HepG2 (cell line): Measurements from ENCODE around the gene DNAJC4. TPM values are rescaled to one million over a fixed set of nuclear protein-coding genes. Genes with fewer than 3 reads are reported as not detected.

ENCODE experiments used
- ARHGAP35 ChIP-seq: sonication (generic); formaldehyde crosslinking; IDR thresholded peaks from 2 replicates; pipeline ENCODE4 v1.9.0; 2022; ENCODE audit warnings: mild to moderate bottlenecking, inconsistent platforms, moderate library complexity, missing genetic modification reagents, borderline replicate concordance
- ESRRA ChIP-seq: sonication (generic); formaldehyde crosslinking; IDR thresholded peaks from 2 replicates; pipeline ENCODE4 v1.5.1; 2020; ENCODE audit warnings: mild to moderate bottlenecking, low read depth, missing genetic modification reagents
- GABPB1 ChIP-seq: IDR thresholded peaks from 2 replicates; pipeline ENCODE4 v1.6.1; 2016; ENCODE audit warnings: mild to moderate bottlenecking, missing genetic modification reagents, moderate library complexity, missing compliant biosample characterization
- MYC ChIP-seq: sonication (generic); formaldehyde crosslinking; IDR thresholded peaks from 2 replicates; pipeline ENCODE4 v1.9.0; 2021; ENCODE audit warnings: missing genetic modification reagents, borderline replicate concordance
- NR2F1 ChIP-seq, 2 experiments: fragments of 450-650 bp in 1 of 2; formaldehyde crosslinking in 1 of 2; IDR thresholded peaks; 2 replicates each; pipeline versions ENCODE4 v1.5.0 to v1.6.1; 2016 to 2020; ENCODE audit warnings: mild to moderate bottlenecking in 1 of 2, missing compliant biosample characterization in 1 of 2, missing genetic modification reagents in 1 of 2, moderate library complexity in 1 of 2
- ONECUT2 ChIP-seq: sonication (generic); formaldehyde crosslinking; IDR thresholded peaks from 2 replicates; pipeline ENCODE4 v1.4.0; 2020; ENCODE audit warnings: missing genetic modification reagents
- PRPF4 ChIP-seq: fragments of 200-400 bp; formaldehyde crosslinking; IDR thresholded peaks from 2 replicates; pipeline ENCODE4 v1.6.1; 2016; ENCODE audit warnings: low read length, low read depth; ENCODE audit not compliant: poor library complexity, severe bottlenecking
- RORA ChIP-seq: sonication (generic); formaldehyde crosslinking; IDR thresholded peaks from 2 replicates; pipeline ENCODE4 v1.5.0; 2020; ENCODE audit warnings: mild to moderate bottlenecking, missing genetic modification reagents, moderate library complexity
- SP140L ChIP-seq: sonication (generic); formaldehyde crosslinking; IDR thresholded peaks from 2 replicates; pipeline ENCODE4 v1.4.0; 2020; ENCODE audit warnings: missing genetic modification reagents, borderline replicate concordance
- ZFP82 ChIP-seq: sonication (generic); formaldehyde crosslinking; IDR thresholded peaks from 2 replicates; pipeline ENCODE4 v1.5.1; 2020; ENCODE audit warnings: mild to moderate bottlenecking, missing genetic modification reagents, borderline replicate concordance
- ZNF337 ChIP-seq: sonication (generic); formaldehyde crosslinking; IDR thresholded peaks from 2 replicates; pipeline ENCODE4 v1.5.1; 2020; ENCODE audit warnings: missing genetic modification reagents, low read depth, mild to moderate bottlenecking, borderline replicate concordance
- ZNF484 ChIP-seq: sonication (generic); formaldehyde crosslinking; IDR thresholded peaks from 2 replicates; pipeline ENCODE4 v1.5.1; 2020; ENCODE audit warnings: mild to moderate bottlenecking, low read depth, missing genetic modification reagents, borderline replicate concordance
- ZNF562 ChIP-seq: sonication (generic); formaldehyde crosslinking; IDR thresholded peaks from 2 replicates; pipeline ENCODE4 v1.8.0; 2022; ENCODE audit warnings: missing genetic modification reagents, borderline replicate concordance
- polyA plus RNA-seq, 8 experiments: library from polyadenylated mRNA; depleted of rRNA in 3 of 8; stranded (reverse) in 7 of 8; unstranded in 1 of 8; fragments of >200 nt; fragmentation: Illumina TruSeq in 4 of 8; extraction: Trizol in 4 of 8; gene quantifications; 2 replicates each; pipeline versions ENCODE4 v1.2.1 to v1.2.3, GENCODE V29; 2011 to 2016; ENCODE audit warnings: low read depth in 4 of 8, missing spikeins in 1 of 8, mixed read lengths in 1 of 8; ENCODE audit not compliant: insufficient read depth in 1 of 8
- total RNA-seq, 5 experiments: library from RNA; depleted of rRNA; stranded (reverse); fragments of >200 nt; fragmentation: Illumina TruSeq; extraction: Trizol; gene quantifications; 2 replicates each; pipeline ENCODE4 v1.2.3, GENCODE V29; 2016; ENCODE audit warnings: low read depth in 1 of 5
- TF ChIP-seq, protein P1 (sequence below): sonication (generic); formaldehyde crosslinking; IDR thresholded peaks from 2 replicates; pipeline ENCODE4 v1.8.0; 2022; ENCODE audit warnings: mild to moderate bottlenecking, missing genetic modification reagents; ENCODE audit not compliant: insufficient replicate concordance
- TF ChIP-seq, protein P2 (sequence below): sonication (generic); formaldehyde crosslinking; IDR thresholded peaks from 2 replicates; pipeline ENCODE4 v1.4.0; 2020; ENCODE audit warnings: missing genetic modification reagents
- TF ChIP-seq, protein P3 (sequence below), 2 experiments: sonication (generic) in 1 of 2; formaldehyde crosslinking in 1 of 2; IDR thresholded peaks; 2 replicates each; pipeline versions ENCODE4 v1.5.1 to v1.6.1; 2011 to 2020; ENCODE audit warnings: borderline replicate concordance in 1 of 2, low read depth in 1 of 2, low read length in 1 of 2, mild to moderate bottlenecking in 1 of 2, missing genetic modification reagents in 1 of 2, moderate library complexity in 1 of 2
- TF ChIP-seq, protein P4 (sequence below): sonication (generic); formaldehyde crosslinking; IDR thresholded peaks from 2 replicates; pipeline ENCODE4 v1.4.0; 2020; ENCODE audit warnings: missing genetic modification reagents, low read depth, mild to moderate bottlenecking, borderline replicate concordance
- TF ChIP-seq, protein P5 (sequence below): sonication (generic); formaldehyde crosslinking; conservative IDR thresholded peaks from 2 replicates; pipeline ENCODE4 v1.4.0; 2020; ENCODE audit warnings: missing genetic modification reagents
- TF ChIP-seq, protein P6 (sequence below): sonication (generic); formaldehyde crosslinking; IDR thresholded peaks from 2 replicates; pipeline ENCODE4 v1.4.0; 2020; ENCODE audit warnings: missing genetic modification reagents

Gene DNAJC4
- total and polyA plus RNA-seq, 2 of the 13 experiments (the other 11 are each of a cell fraction or from before 2014, with no cell fraction given): 10.3 to 60.8 TPM

DNA sequence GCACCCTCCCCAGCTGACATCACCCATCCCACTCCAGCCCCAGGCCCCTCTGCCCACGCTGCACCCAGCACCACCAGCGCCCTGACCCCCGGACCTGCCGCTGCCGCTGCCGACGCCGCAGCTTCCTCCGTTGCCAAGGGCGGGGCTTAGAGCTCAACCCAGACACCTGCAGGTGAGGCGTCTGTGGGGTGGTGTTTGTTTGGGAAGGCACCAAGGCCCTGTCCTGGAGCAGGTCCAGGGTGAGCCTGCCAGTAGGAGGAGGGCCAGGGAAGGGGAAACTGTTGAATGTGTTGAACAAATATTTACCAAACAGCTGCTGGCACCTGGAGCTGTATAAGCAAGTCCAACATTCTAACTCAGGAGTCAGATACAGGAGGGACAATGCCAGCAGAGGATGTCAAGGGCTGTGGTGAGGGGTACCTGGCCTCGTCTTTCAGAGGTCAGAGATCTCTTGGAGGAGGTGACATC is 7.2 kb downstream of the DNAJC4 start (continued):
- TF ChIP-seq, protein P1, sequence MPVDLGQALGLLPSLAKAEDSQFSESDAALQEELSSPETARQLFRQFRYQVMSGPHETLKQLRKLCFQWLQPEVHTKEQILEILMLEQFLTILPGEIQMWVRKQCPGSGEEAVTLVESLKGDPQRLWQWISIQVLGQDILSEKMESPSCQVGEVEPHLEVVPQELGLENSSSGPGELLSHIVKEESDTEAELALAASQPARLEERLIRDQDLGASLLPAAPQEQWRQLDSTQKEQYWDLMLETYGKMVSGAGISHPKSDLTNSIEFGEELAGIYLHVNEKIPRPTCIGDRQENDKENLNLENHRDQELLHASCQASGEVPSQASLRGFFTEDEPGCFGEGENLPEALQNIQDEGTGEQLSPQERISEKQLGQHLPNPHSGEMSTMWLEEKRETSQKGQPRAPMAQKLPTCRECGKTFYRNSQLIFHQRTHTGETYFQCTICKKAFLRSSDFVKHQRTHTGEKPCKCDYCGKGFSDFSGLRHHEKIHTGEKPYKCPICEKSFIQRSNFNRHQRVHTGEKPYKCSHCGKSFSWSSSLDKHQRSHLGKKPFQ (CRISPR knock-in tag): no peak
- TF ChIP-seq, protein P2, sequence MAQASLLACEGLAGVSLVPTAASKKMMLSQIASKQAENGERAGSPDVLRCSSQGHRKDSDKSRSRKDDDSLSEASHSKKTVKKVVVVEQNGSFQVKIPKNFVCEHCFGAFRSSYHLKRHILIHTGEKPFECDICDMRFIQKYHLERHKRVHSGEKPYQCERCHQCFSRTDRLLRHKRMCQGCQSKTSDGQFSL (CRISPR knock-in tag): no peak
- TF ChIP-seq ESRRA (CRISPR knock-in tag) (peak; percentile 66; the same call in 1 of the 2 replicates), RORA (CRISPR knock-in tag) (no peak), ZNF337 (no peak), ZNF484 (CRISPR knock-in tag) (no peak), MYC (CRISPR knock-in tag) (peak; percentile 37; the same call in 1 of the 2 replicates), SP140L (no peak), ZNF562 (no peak), PRPF4 (no peak), ARHGAP35 (CRISPR knock-in tag) (no peak; the same call in 1 of the 2 replicates), GABPB1 (CRISPR knock-in tag) (peak; percentile 61), NR2F1 (CRISPR knock-in tag; IDR thresholded peaks at IDR 0.05) (no peak), ZFP82 (CRISPR knock-in tag) (no peak), ONECUT2 (CRISPR knock-in tag) (no peak)
- TF ChIP-seq, protein P3, sequence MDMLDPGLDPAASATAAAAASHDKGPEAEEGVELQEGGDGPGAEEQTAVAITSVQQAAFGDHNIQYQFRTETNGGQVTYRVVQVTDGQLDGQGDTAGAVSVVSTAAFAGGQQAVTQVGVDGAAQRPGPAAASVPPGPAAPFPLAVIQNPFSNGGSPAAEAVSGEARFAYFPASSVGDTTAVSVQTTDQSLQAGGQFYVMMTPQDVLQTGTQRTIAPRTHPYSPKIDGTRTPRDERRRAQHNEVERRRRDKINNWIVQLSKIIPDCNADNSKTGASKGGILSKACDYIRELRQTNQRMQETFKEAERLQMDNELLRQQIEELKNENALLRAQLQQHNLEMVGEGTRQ (IDR thresholded peaks at IDR 0.05; ENCODE audit: low read depth, low read length): no peak
- TF ChIP-seq, protein P3 (CRISPR knock-in tag; IDR thresholded peaks at IDR 0.05; ENCODE audit: borderline replicate concordance): no peak
- TF ChIP-seq, protein P4, sequence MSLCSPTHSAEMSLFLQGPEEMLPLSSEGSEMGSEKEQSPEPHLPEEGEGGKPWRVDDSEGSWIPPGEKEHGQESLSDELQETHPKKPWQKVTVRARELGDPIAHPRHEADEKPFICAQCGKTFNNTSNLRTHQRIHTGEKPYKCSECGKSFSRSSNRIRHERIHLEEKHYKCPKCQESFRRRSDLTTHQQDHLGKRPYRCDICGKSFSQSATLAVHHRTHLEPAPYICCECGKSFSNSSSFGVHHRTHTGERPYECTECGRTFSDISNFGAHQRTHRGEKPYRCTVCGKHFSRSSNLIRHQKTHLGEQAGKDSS (CRISPR knock-in tag): no peak
- TF ChIP-seq, protein P5, sequence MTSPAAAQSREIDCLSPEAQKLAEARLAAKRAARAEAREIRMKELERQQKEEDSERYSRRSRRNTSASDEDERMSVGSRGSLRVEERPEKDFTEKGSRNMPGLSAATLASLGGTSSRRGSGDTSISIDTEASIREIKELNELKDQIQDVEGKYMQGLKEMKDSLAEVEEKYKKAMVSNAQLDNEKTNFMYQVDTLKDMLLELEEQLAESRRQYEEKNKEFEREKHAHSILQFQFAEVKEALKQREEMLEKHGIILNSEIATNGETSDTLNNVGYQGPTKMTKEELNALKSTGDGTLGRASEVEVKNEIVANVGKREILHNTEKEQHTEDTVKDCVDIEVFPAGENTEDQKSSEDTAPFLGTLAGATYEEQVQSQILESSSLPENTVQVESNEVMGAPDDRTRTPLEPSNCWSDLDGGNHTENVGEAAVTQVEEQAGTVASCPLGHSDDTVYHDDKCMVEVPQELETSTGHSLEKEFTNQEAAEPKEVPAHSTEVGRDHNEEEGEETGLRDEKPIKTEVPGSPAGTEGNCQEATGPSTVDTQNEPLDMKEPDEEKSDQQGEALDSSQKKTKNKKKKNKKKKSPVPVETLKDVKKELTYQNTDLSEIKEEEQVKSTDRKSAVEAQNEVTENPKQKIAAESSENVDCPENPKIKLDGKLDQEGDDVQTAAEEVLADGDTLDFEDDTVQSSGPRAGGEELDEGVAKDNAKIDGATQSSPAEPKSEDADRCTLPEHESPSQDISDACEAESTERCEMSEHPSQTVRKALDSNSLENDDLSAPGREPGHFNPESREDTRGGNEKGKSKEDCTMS (CRISPR knock-in tag): no peak
- TF ChIP-seq, protein P6, sequence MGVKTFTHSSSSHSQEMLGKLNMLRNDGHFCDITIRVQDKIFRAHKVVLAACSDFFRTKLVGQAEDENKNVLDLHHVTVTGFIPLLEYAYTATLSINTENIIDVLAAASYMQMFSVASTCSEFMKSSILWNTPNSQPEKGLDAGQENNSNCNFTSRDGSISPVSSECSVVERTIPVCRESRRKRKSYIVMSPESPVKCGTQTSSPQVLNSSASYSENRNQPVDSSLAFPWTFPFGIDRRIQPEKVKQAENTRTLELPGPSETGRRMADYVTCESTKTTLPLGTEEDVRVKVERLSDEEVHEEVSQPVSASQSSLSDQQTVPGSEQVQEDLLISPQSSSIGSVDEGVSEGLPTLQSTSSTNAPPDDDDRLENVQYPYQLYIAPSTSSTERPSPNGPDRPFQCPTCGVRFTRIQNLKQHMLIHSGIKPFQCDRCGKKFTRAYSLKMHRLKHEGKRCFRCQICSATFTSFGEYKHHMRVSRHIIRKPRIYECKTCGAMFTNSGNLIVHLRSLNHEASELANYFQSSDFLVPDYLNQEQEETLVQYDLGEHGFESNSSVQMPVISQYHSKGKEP: no peak
